ENCODE measurements around the gene PRDM4. TPM values are rescaled to one million over a fixed set of nuclear protein-coding genes. Genes with fewer than 3 reads are reported as not detected.

The PRDM4 gene
- total and polyA plus RNA-seq, 2 of the 13 experiments (the other 11 are each of a cell fraction or from before 2014, with no cell fraction given), result 9.9 to 15.3 TPM

DNA sequence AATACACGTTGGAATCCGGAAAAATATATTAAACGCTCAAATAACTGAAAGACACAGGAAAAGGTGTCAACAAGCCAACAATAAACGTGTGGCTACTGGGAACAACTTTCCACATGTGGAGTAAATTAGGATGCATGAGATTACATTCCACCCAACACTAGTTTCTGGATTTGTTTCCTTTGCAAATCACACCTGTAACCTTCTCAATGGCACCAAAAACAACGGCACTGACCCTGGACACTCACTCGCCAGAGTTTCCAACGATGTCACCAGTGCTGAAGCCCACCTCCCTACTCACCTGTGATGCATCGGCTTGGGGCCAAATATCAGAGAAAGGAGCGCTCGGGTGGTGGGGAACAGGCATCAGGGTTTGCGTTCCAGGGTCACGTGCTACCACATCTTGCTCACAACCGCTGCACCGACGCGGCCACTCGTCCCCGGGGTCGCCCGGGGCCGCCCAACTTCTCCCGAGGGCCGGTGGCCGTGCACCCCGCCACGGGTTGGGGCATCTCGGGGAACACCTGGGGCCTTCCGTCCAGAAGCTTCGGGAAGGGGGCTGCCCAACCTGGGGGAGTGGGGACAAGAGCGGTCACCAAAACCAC is 629 bp downstream of the PRDM4 start:
- peak overlapping the region; percentile 88 for H3K9ac ChIP-seq (ENCODE audit: insufficient read depth, low read depth, low read length)
- peaks cover 31% of the 10 kb centered on the region for H3K79me2 ChIP-seq (ENCODE audit: insufficient read depth, low read length)
- peaks cover 13% of the 10 kb centered on the region; the same call in 1 of the 2 replicates for H4K20me1 ChIP-seq (ENCODE audit: insufficient read depth, low read length)
- FAIRE-seq (no peak), DNase-seq (ENCODE audit: low spot score) (peak; percentile 19), ATAC-seq (peak; percentile 13)
- H3K27me3 ChIP-seq (ENCODE audit: control insufficient read depth in 1 of 2, insufficient read depth in 2 of 2, low read length in 2 of 2), result peaks cover 0 to 1% of the 10 kb centered on the region in 2 experiments; a peak in 1 of 5 replicates
- ChIA-PET CTCF (ENCODE audit: low intra/inter-chr PET ratio, low total read pairs) (interaction anchor here (1.5 kb wide), 1 partner anchor 125 kb away, joined by 13 read pairs; no protein-coding TSS in a partner anchor), POLR2A (no interaction called here)
- H3K4me3 ChIP-seq (replicated peaks in 1 of 3; ENCODE audit: insufficient read depth in 1 of 3, low read depth in 2 of 3, low read length in 3 of 3), result peak overlapping the region; percentile 80 to 90 (median 85)
- BruUV-seq (replicated peaks), result no TSS peak
- peaks cover 5 to 30% of the 10 kb centered on the region in 2 experiments; a peak in 4 of 5 replicates for H3K36me3 ChIP-seq (replicated peaks in 1 of 2; ENCODE audit: control insufficient read depth in 1 of 2, insufficient read depth in 2 of 2, low read length in 2 of 2)
- H3K27ac ChIP-seq (ENCODE audit: extremely low read length, insufficient read depth, low read length), result peak overlapping the region; percentile 64
- no peaks in the 10 kb centered on the region for H3K9me3 ChIP-seq (ENCODE audit: low read length)
- peak overlapping the region; percentile 31 for H2AFZ ChIP-seq (ENCODE audit: low read length)
- 2% methylated on average over 10 of the region's 30 CpGs for WGBS (ENCODE audit: low lambda C conversion rate)
- in situ Hi-C loops (cut with HindIII; ENCODE audit: extremely low pct_ligation_motif_present, low pct_unique_long_range_greater_than_20kb), result loop anchor here (5.0 kb wide), 1 partner anchor 122 kb away; no protein-coding TSS in a partner anchor
- intact Hi-C loops (cut with micrococcal nuclease; ENCODE audit: unreplicated experiment), result loop anchor here (5.0 kb wide), 1 partner anchor 73 kb away; the partner anchor contains the start of gene PWP1
- H3K4me2 ChIP-seq (ENCODE audit: low read depth, low read length), result peak overlapping the region; percentile 92
- H3K4me1 ChIP-seq (ENCODE audit: insufficient read depth, low read length), result peaks cover 32% of the 10 kb centered on the region
- TF ChIP-seq RCOR2 (CRISPR knock-in tag; IDR thresholded peaks at IDR 0.05) (no peak), ZNF609 (CRISPR knock-in tag; IDR thresholded peaks at IDR 0.05; ENCODE audit: borderline replicate concordance) (0 out of 2 replicates have a peak, but pooled peaks have one; percentile 16), HNRNPL (IDR thresholded peaks at IDR 0.05; ENCODE audit: low read depth, low read length) (no peak), ZNF777 (CRISPR knock-in tag; IDR thresholded peaks at IDR 0.05) (no peak), GFI1 (CRISPR knock-in tag; IDR thresholded peaks at IDR 0.05; ENCODE audit: borderline replicate concordance) (0 out of 2 replicates have a peak, but pooled peaks have one; percentile 35), KDM5A (IDR thresholded peaks at IDR 0.05; ENCODE audit: borderline replicate concordance, low read length) (peak; percentile 13; the same call in 1 of the 2 replicates), ZNF232 (CRISPR knock-in tag; IDR thresholded peaks at IDR 0.05; ENCODE audit: borderline replicate concordance) (no peak), FOXA1 (IDR thresholded peaks at IDR 0.05) (no peak), FOXA1 (CRISPR knock-in tag; IDR thresholded peaks at IDR 0.05) (no peak), ZNF616 (CRISPR knock-in tag; IDR thresholded peaks at IDR 0.05; ENCODE audit: low read depth) (no peak), DBP (CRISPR knock-in tag; IDR thresholded peaks at IDR 0.05; ENCODE audit: not compliant biosample characterization) (no peak), FIP1L1 (IDR thresholded peaks at IDR 0.05; ENCODE audit: borderline replicate concordance, insufficient read depth, low read depth, low read length) (no peak), NPAS2 (CRISPR knock-in tag; IDR thresholded peaks at IDR 0.05; ENCODE audit: borderline replicate concordance) (no peak), PHB2 (IDR thresholded peaks at IDR 0.05; ENCODE audit: partially characterized antibody) (no peak), HOXA9 (CRISPR knock-in tag; IDR thresholded peaks at IDR 0.05; ENCODE audit: borderline replicate concordance) (no peak), SOX6 (IDR thresholded peaks at IDR 0.05) (no peak), SOX6 (CRISPR knock-in tag; IDR thresholded peaks at IDR 0.05) (peak; percentile 41; the same call in 1 of the 2 replicates), PHF21A (CRISPR knock-in tag; IDR thresholded peaks at IDR 0.05) (no peak; the same call in 1 of the 2 replicates), ZNF703 (CRISPR knock-in tag; IDR thresholded peaks at IDR 0.05; ENCODE audit: borderline replicate concordance) (0 out of 2 replicates have a peak, but pooled peaks have one; percentile 55), SYNCRIP (IDR thresholded peaks at IDR 0.05; ENCODE audit: insufficient read depth, low read depth, low read length) (no peak)
